HG02870 (cell line): Measurements from ENCODE around the gene THPO.
"Not testable (repeated sequence)": the region's sequence is repeated elsewhere in the genome, so short reads cannot be mapped to it uniquely, and the experiment has no call there.

ENCODE experiments used
- ATAC-seq: cut with Tn5 transposase; IDR thresholded peaks from one replicate; pipeline ENCODE4 v1.9.1; 2021; ENCODE audit warnings: mild to moderate bottlenecking, moderate library complexity; ENCODE audit not compliant: unreplicated experiment

The THPO gene

DNA sequence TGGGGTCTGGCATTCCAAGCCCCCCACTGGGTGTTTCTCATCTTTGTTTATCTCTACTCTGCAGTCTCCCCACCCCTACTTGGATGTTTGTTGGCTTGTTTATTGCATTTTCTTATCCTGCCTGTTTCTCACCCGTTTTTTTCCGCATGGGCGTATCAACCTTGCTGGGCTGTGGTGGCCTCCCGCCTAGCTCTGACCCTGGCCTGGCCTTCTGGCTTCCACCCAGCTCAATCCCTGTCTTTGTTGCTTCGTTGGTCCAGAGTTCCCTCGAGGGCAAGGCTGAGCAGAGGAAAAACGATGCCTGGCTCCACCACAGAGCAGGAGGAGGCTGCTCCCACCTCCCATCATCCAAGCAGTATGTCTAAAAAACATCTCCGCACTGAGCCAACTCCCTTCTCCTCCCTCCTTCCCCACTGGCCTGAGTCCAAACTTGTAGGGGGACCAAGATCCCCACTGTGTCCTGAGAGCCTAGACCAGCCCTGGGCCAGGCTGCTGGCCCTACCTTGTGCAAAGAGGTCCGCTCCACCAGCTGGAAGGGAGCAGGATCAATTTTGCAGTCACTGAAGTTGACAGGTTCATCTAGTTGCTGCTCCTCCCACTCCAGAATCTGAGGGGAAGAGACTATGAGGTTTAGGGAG, 26.4 kb downstream of the THPO start:
- ATAC-seq = no peak

- ATAC-seq = no peak
Observed at GRCh38 chr3:184350618-184351017, 27.4 kb downstream of the THPO start.

- ATAC-seq = no peak
Observed at GRCh38 chr3:184349563-184350470, 28.2 kb downstream of the THPO start.

DNA sequence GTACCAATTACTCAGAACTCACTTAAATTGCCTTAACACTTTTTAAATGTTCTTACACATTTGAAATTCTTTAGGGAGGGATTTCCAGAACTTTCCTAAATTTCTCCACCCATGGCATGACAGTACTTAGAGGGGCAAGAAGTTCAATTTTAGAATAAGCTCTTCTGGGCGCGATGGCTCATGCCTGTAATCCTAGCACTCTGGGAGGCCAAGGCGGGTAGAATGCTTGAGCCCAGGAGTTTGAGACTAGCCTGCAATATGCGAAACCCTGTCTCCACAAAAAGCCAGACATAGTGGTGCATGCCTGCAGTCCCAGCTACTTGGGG, 30.0 kb downstream of the THPO start:
- no peak for ATAC-seq

DNA sequence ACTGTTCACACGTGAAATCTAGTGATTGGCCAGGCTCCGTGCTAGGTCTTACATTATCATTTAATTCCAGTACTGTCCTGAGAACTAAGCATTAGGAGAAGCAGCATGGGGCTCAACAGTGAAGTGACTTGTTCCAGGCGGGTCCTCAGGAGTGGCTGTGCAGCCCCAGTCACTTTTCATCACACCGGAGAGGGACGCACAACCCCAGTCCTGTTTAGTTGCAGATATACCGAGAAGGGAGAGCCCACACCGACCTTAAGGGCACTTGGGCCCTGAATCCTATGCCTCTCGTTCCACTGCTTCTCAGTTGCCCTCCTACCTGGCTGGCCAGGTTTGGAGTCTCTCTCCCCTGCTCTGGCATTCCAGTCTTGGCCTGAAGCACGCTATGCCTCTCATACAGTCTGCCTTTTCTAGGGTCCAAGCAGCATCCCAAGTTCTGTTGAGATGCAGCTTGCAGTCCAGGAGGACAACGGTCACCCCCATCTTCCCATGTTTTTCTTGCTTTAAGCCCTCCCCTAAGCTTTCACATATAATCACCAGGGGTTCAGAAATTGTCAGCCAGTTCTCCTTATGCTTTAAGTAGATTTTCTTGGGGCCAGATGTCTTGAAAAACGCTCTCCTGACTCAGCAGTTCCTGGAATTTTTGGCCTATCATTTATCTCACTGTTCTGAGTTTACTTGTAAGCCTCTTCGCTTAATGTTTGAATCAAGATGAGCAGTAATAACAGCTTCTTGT, 30.5 kb downstream of the THPO start:
- no peak for ATAC-seq

DNA sequence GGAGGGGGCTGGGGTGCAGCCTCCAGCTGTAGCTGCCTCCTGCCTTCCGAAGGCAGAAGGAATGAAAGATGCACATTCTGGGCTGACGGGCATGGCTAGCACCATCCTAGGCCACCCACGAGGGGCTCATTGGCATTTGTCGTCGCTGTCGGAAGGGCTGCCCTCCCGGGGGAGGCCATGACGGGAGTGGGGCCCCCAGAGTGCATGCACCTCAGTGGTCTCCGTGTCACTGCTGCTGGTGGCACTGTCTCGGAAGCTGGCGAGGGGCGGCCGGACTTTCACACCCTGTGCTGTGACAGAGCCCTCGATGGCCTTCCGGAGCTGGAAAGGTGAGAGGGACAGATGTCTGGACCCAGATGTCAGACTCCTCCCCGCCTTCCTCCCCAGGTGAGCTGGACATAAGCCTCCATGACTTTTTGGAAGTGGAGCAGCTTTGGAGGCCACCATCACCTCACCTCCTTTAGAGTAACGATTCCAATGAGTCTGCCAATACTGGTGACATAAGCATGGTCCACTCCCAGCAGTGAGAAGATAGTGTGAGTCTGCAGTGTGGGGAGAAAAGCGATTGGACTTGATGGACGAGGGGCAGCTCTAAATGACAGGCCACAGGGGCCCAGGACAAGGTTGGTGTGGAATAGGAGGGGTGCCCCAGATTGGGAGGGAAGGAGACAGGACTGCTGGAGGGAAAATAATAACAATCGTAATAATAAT, 31.4 kb downstream of the THPO start:
- ATAC-seq = no peak

- ATAC-seq = no peak
Observed at GRCh38 chr3:184345317-184346144, 32.5 kb downstream of the THPO start.

- ATAC-seq = no peak
Observed at GRCh38 chr3:184344579-184345316, 33.3 kb downstream of the THPO start.

GRCh38 chr3:184343200-184343876, 34.7 kb downstream of the THPO start:
- ATAC-seq = no peak

GRCh38 chr3:184341925-184342324, 36.1 kb downstream of the THPO start:
- ATAC-seq = no peak

DNA sequence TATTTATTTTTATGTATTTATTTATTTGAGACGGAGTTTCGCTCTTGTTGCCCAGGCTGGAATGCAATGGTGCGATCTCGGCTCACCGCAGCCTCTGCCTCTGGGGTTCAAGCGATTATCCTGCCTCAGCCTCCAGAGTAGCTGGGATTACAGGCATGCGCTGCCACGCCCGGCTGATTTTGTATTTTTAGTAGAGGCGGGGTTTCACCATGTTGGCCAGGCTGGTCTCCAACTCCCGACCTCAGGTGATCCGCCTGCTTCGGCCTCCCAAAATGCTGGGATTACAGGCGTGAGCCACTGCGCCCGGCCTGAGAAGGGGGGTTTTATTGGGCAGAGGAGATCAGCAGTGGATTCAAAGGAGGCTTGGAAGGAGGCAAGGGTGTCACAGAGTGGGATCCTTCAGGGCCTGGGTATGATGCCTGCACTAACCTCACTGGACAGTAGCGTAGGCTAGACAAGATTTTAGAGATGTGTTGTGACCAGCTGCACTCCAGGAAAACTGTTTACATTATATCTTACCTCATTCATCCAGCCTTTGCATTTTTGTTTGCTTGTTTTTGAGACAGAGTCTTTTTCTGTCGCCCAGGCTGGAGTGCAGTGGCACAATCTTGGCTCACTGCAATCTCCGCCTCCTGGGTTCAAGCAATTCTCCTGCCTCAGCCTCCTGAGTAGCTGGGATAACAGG, 38.4 kb downstream of the THPO start:
- ATAC-seq = not testable (repeated sequence)

DNA sequence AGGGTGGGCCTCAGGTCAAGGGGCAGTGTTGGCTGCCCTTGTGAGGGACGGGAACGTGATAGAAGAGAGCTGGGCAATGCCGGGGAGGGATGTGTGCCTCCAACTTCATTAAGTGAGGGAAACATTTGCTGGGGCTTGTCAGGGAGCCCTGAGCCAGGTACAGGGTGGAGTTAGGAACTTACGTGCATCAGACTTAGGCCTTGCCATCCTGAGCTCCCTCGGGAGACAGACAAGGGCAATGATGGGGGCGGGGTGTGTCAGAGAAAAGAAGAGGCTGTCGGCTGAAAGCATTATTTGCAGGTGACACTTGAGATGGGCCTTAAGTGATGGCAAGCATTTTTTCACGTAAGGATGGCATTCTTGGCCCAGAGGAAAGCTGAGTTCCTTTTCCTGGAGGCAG, 39.0 kb downstream of the THPO start:
- no peak for ATAC-seq

- ATAC-seq = no peak
Observed at GRCh38 chr3:184338511-184338945, 39.5 kb downstream of the THPO start.

GRCh38 chr3:184337981-184338380, 40.0 kb downstream of the THPO start:
- ATAC-seq = no peak

DNA sequence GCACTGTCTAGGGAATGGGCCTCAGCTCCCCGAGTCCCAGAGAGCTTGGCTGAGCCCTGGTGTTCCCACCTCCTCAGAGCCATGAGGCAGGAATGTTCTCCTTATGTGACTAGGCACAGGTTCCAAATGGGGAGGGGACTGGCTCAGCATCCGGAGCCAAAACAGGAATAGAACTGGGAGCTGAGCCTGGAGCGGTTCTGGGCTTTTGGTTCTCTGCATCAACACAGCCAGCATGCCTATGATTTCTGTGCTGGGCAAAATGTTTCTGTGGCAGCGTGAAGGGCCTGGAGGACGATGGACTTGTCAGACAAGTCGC, 40.6 kb downstream of the THPO start, which contains the start of gene FAM131A:
TSS of gene FAM131A (plus strand) at position 202 of the 316 bp plus-strand sequence. CDS start at position 233, 31 bp downstream.
- ATAC-seq = no peak

GRCh38 chr3:184336547-184337398, 41.2 kb downstream of the THPO start:
- ATAC-seq = no peak
